Hematopoietic multipotent progenitor cell treated with erythropoietin and hydrocortisone succinate and interleukin-3 and kit ligand, for 15 days (in vitro differentiated cells): Measurements from ENCODE around the gene RDH11.
"Not testable (repeated sequence)": the region's sequence is repeated elsewhere in the genome, so short reads cannot be mapped to it uniquely, and the experiment has no call there.

Source experiments
- DNase-seq: peaks from one replicate; pipeline ENCODE4 v3.0.0-alpha.2; 2015; ENCODE audit warnings: low spot score

Gene RDH11

GRCh38 chr14:67695394-67695949 lies at the start of gene RDH11:
RDH11 (minus strand) TSS chr14:67695764; CDS start chr14:67695703, 61 bp downstream.
- peak; percentile 92 for DNase-seq

DNA sequence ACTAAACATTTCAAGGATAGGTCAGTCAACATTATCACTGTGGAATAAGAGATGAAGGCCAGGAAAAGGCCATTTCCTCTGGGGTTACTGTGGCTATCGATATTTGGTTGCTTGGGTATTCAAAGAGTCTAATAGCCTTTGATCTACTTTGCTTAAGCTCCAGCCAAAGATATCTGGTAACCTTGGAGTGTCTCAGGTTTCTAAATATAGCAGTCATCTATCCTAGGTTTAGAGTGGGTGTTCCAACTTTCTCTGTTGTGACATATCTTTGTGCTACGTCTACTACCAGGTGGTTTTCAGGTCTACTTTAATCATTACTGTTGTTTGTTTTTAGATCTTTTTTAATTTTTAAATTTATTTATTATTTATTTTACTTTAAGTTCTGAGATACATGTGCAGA lies 48.5 kb upstream of the RDH11 start:
- no peak for DNase-seq

GRCh38 chr14:67738740-67739504 lies 43.4 kb upstream of the RDH11 start:
- DNase-seq = no peak

DNA sequence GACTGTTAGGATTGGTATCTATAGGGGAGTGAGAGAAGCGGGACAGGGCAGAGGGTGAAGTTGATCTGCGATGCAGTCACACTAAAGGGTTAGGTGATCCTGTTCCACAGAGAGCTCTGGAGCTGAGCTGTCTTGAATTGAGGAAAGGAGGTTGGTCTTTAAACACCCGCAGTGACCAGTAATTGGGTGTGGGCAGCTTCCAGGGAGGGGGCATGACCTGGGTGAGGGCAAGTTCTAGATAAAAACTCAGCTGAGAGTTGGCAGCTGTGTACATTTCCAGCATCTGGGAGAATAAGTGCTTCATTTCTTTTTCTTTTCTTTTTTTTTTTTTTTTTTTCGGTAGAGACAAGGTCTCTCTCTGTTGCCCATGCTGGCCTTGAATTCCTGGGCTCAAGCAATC lies 41.2 kb upstream of the RDH11 start:
- DNase-seq = no peak

DNA sequence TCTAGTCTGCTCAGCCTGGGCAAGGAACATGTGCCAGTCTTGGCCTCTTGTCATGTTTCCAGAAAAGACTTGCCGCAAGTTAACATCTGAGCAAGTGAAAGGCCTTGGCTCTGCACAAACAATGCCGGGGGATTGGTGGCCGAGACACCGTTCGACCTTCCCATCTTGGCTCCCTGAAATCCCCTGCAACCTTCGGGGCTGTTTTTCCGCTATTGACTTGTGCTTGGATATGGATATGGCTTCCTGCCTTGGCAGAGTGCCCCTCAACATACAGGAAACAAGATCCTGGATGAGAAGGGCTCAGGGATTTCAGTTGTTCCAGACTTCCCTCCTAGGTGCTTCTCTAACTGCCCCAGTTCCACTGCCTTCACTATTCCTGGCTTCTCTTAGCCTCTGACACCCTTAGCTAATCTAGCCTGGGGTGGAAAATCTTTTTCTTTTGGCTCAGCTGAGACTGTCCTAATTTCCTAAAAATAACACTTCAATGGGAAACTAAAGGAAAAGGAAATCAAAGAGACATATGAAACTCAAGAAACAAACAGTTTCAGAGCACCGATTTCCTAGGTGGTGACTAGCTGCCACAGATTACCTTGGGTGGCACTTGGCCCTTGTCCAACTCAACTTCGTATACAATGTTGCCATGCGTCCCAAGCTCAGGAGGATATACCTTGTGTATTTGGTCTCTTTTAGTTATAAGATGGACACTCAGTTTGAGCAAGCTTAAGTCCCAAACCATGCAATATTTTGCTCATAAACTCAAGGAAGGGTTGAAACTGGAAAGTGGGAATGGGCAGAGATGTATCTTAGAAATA lies 40.0 kb upstream of the RDH11 start:
- DNase-seq = no peak

DNA sequence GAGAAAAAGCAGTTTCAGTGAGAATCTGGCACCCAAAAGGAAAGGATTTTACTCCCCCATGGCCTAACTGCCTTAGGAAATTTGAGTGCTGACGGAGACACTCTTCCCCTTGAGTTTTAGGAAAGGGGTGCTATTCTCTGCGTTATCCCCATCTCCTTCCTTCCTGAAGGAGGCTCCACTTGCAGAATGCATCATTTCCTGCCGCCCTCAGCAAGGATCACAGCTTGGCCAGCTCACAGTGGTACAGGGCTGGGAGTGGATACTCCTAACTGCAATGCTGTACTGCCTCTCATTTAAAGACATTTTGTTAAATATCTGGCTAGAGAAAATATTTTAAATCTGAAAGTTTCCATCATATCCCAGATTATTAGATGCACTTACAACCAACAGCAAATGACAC lies 39.1 kb upstream of the RDH11 start:
- no peak for DNase-seq

- no peak for DNase-seq
Observed at GRCh38 chr14:67733616-67734015, 38.1 kb upstream of the RDH11 start.

DNA sequence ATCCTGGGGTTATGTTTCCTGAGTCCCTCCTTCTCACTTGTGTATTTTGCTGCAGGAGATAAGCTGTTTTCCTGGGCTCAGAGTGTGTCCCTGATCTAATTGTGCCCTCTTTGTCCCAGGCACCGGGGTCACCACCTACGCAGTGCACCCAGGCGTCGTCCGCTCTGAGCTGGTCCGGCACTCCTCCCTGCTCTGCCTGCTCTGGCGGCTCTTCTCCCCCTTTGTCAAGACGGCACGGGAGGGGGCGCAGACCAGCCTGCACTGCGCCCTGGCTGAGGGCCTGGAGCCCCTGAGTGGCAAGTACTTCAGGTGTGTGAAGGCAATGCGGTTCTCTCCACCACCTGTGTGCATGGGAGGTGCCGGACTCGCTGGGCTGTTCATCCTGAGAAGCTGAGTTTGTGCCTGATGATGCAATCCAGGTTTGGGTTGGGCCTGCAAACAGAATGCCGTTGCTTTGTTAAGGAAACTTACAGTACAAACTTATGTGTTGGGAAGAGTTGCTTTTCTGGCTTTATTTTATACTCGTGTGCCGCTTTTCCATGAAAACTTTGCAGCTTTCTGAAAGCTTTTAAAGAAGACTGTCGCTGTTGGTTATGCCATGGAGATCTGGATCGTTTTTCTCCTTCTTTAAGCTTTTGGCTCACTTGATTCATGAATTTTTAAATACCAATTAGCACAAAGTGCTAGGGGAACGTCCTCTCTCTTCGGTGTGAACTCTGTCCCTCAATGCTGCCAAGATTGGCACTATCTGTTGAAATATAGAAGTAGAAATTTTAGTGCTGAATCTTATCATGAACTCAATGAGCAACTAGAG lies 33.7 kb upstream of the RDH11 start:
- no peak for DNase-seq

DNA sequence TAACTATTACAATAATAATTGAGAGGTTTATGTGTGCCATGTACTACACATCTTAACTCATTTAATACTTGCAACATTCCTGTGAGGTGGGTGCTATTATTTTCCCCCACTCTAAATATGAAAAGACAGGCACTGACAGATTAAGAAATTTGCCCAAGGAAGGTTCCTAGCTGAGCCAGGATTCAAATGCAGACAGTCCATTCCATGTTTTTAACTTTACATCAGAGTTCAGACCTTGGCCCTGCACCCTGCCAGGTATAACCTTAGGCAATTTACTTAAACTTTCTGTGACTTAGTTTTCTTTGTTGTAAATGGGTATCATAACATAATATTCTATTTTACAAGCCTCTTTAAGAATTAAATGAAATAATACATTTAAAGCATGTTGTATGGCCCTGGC lies 32.7 kb upstream of the RDH11 start:
- DNase-seq = no peak

- DNase-seq = no peak
Observed at GRCh38 chr14:67727361-67727760, 31.8 kb upstream of the RDH11 start.

DNA sequence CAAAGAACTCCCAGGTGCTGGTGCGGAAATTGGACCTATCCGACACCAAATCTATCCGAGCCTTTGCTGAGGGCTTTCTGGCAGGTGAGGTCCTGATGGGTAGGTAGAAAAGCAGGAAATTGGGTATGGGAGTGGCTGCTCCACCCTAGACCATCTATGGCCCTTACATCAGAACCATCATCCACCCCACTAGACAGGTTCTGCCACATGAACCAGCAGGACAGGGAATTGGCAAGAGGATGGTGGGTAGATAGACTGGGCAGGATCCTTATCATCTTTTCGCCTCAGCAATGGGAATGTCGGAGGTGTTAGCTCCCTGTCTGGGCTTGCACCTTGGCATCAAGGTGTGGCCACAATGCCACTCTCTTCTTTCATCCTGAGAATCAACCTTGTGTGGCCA lies 29.6 kb upstream of the RDH11 start:
- no peak for DNase-seq

DNA sequence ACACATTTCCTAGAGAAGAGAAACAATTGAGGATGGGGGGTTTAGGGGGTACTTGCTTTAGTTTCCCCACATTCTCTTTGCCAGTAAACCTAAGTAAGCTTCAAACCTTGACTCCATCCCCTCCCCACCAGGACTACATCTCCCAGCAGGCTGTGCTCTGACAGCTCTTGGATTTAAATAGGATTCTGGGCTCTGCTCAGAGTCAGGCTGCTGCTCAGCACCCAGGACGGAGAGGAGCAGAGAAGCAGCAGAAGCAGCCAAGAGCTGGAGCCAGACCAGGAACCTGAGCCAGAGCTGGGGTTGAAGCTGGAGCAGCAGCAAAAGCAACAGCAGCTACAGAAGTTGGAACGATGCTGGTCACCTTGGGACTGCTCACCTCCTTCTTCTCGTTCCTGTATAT lies 26.7 kb upstream of the RDH11 start:
- no peak for DNase-seq

DNA sequence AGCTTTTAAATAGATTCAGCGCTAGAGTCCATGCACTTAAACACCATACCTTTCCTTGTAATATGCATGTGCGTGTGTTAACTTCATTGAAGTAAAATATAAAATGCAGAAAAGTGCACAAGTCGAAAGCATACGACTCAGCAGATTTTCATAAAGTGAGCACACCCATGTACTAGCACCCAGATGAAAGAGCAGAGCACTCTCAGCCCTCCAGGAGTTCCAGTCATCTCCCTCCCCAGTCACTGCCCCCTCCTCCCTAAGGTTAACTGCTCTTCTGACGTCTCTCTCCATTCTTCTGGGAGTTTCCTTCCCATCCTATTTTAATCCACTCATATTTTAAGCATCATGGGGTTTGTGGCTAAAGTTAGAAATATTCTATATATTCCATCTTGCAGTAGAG lies 26.3 kb upstream of the RDH11 start:
- DNase-seq = no peak

DNA sequence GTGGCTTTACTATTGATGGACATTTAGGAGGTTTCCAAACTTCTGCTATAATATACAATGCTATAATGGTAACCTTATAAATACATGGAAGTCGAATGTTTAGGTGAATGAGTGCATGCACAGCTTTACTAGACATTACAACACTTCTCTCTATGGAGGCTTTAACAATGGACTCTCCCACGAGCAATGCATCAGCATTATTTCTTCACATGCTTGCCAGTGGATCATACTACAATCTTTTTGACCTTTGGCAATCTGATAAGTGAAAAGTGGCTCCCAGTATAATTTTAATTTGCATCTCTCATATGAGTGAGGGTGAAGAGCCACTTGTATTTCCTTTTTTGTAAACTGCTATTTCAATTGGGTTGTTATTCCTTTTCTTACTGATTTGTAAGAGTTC lies 24.3 kb upstream of the RDH11 start:
- DNase-seq = no peak

GRCh38 chr14:67719385-67719784 lies 23.8 kb upstream of the RDH11 start:
- DNase-seq = not testable (repeated sequence)

- no peak for DNase-seq
Observed at GRCh38 chr14:67718265-67718664, 22.7 kb upstream of the RDH11 start.

GRCh38 chr14:67717048-67717447 lies 21.5 kb upstream of the RDH11 start:
- no peak for DNase-seq

GRCh38 chr14:67710209-67710608 lies 14.6 kb upstream of the RDH11 start:
- no peak for DNase-seq

GRCh38 chr14:67709796-67710195 lies 14.2 kb upstream of the RDH11 start:
- DNase-seq = not testable (repeated sequence)

- DNase-seq = not testable (repeated sequence)
Observed at GRCh38 chr14:67709346-67709745, 13.8 kb upstream of the RDH11 start.

GRCh38 chr14:67705211-67705610 lies 9.6 kb upstream of the RDH11 start:
- DNase-seq = no peak

DNA sequence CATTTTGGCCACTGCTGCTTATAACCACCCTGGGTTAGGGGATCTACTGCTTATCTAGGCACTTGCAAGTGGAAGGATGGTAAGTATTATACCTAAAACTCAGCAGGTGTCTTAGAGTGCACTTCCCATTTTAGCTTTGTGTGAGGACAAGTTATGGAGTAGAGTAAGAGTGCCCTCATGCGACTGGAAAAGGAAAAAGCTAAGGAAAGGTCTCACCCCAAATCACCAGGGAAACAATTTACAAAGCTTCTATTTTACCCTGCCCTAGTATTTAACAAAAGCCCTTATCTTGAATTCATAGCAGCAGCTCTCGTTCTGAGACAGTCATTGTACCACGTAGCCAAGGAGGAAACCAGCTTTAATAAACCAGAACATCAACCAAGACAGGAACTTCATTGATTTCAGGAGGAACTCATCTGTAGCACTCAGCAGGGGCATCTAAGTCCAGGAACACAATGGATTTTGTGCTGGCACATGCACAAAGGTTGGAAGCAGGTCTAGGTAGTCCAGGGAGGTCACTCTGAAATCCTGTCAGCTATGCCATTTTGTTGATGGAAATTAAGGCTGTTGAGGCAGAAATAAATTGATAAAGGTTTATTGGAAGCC lies 9.0 kb upstream of the RDH11 start:
- DNase-seq = peak; percentile 76
